ENCODE results near the gene LSAMP. TPM values are rescaled to one million over a fixed set of nuclear protein-coding genes. Genes with fewer than 3 reads are reported as not detected.

LSAMP gene
- total and polyA plus RNA-seq, 2 of the 13 experiments (the other 11 are each of a cell fraction or from before 2014, with no cell fraction given): not detected

GRCh38 chr3:115928376-115928775 lies 516.9 kb downstream of the LSAMP start:
- 6% methylated on average over 1 of the region's 1 CpG for WGBS (ENCODE audit: low lambda C conversion rate)
- intact Hi-C loops (cut with micrococcal nuclease; ENCODE audit: unreplicated experiment) (loop anchor here (10.0 kb wide), 1 partner anchor 714 kb away; no protein-coding TSS in a partner anchor), in situ Hi-C loops (cut with HindIII; ENCODE audit: extremely low pct_ligation_motif_present, low pct_unique_long_range_greater_than_20kb) (no loop called here)
- ATAC-seq: no peak
- TF ChIP-seq ZNF724P (CRISPR knock-in tag; IDR thresholded peaks at IDR 0.05; ENCODE audit: borderline replicate concordance): no peak
- no peak for TF ChIP-seq NR3C1 (CRISPR knock-in tag; IDR thresholded peaks at IDR 0.05)
- no peak for TF ChIP-seq ZNF558 (CRISPR knock-in tag; IDR thresholded peaks at IDR 0.05; ENCODE audit: borderline replicate concordance)
- TF ChIP-seq ZMYM4 (CRISPR knock-in tag; IDR thresholded peaks at IDR 0.05): no peak
- no peak for TF ChIP-seq ZNF660 (CRISPR knock-in tag; IDR thresholded peaks at IDR 0.05; ENCODE audit: borderline replicate concordance, low read depth)
- TF ChIP-seq NR0B2 (CRISPR knock-in tag; IDR thresholded peaks at IDR 0.05): no peak
- no peak for TF ChIP-seq ZNF556 (CRISPR knock-in tag; IDR thresholded peaks at IDR 0.05; ENCODE audit: borderline replicate concordance)
- no peak for TF ChIP-seq BCLAF1 (IDR thresholded peaks at IDR 0.05)
- TF ChIP-seq CCAR2 (optimal IDR thresholded peaks at IDR 0.05; ENCODE audit: low read depth, low read length): no peak
- TF ChIP-seq UBTF (CRISPR knock-in tag; IDR thresholded peaks at IDR 0.05): no peak
- TF ChIP-seq MAFF (IDR thresholded peaks at IDR 0.05; ENCODE audit: low read depth, low read length): no peak
- TF ChIP-seq ZFP36 (IDR thresholded peaks at IDR 0.05; ENCODE audit: borderline replicate concordance, low read depth, low read length, partially characterized antibody): no peak
- TF ChIP-seq ZNF709 (CRISPR knock-in tag; IDR thresholded peaks at IDR 0.05): no peak
- H3K27me3 ChIP-seq (ENCODE audit: control insufficient read depth in 1 of 2, insufficient read depth in 2 of 2, low read length in 2 of 2): peaks cover 0 to 5% of the 10 kb centered on the region in 2 experiments; a peak in 1 of 5 replicates
- no peak overlapping the region for H3K4me3 ChIP-seq (replicated peaks in 1 of 3; ENCODE audit: insufficient read depth in 1 of 3, low read depth in 2 of 3, low read length in 3 of 3)
- H3K79me2 ChIP-seq (ENCODE audit: insufficient read depth, low read length): no peaks in the 10 kb centered on the region
- no peak overlapping the region for H2AFZ ChIP-seq (ENCODE audit: low read length)
- H3K9me3 ChIP-seq (ENCODE audit: low read length): no peaks in the 10 kb centered on the region
- DNase-seq (ENCODE audit: low spot score): no peak
- ChIA-PET CTCF (ENCODE audit: low intra/inter-chr PET ratio, low total read pairs) (no interaction called here), POLR2A (no interaction called here)
- no peak for FAIRE-seq
- BruUV-seq (replicated peaks): no TSS peak
- H3K4me2 ChIP-seq (ENCODE audit: low read depth, low read length): no peak overlapping the region
- no peaks in the 10 kb centered on the region for H3K4me1 ChIP-seq (ENCODE audit: insufficient read depth, low read length)
- no peaks in the 10 kb centered on the region for H4K20me1 ChIP-seq (ENCODE audit: insufficient read depth, low read length)
- no peak overlapping the region for H3K27ac ChIP-seq (ENCODE audit: extremely low read length, insufficient read depth, low read length)
- H3K9ac ChIP-seq (ENCODE audit: insufficient read depth, low read depth, low read length): no peak overlapping the region
- no peaks in the 10 kb centered on the region for H3K36me3 ChIP-seq (replicated peaks in 1 of 2; ENCODE audit: control insufficient read depth in 1 of 2, insufficient read depth in 2 of 2, low read length in 2 of 2)

All from HepG2 (cell line).